ENCODE results near the gene METTL8.
"Not testable (repeated sequence)": the region's sequence is repeated elsewhere in the genome, so short reads cannot be mapped to it uniquely, and the experiment has no call there.

DNA sequence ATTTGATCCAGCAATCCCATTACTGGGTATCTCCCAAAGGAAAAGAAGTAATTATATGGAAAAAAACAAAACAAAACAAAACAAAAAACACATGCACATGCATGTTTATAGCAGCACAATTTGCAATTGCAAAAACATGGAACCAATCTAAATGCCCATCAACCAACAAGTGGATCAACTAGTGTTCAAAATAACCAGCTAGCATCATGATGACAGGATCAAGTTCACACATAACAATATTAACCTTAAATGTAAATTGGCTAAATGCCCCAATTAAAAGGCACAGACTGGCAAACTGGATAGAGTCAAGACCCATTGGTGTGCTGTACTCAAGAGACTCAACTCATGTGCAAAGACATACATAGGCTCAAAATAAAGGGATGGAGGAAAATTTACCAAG is 55.9 kb downstream of the METTL8 start:
- TF ChIP-seq, protein P1, sequence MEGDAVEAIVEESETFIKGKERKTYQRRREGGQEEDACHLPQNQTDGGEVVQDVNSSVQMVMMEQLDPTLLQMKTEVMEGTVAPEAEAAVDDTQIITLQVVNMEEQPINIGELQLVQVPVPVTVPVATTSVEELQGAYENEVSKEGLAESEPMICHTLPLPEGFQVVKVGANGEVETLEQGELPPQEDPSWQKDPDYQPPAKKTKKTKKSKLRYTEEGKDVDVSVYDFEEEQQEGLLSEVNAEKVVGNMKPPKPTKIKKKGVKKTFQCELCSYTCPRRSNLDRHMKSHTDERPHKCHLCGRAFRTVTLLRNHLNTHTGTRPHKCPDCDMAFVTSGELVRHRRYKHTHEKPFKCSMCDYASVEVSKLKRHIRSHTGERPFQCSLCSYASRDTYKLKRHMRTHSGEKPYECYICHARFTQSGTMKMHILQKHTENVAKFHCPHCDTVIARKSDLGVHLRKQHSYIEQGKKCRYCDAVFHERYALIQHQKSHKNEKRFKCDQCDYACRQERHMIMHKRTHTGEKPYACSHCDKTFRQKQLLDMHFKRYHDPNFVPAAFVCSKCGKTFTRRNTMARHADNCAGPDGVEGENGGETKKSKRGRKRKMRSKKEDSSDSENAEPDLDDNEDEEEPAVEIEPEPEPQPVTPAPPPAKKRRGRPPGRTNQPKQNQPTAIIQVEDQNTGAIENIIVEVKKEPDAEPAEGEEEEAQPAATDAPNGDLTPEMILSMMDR (IDR thresholded peaks at IDR 0.05) = not testable (repeated sequence)
- TF ChIP-seq POLR2A (IDR thresholded peaks at IDR 0.05) = not testable (repeated sequence)
